Chondrocyte (in vitro differentiated cells): ENCODE data around the gene ASB3. TPM values are rescaled to one million over a fixed set of nuclear protein-coding genes. Genes with fewer than 3 reads are reported as not detected.

Experiments used
- DNase-seq: peaks from one replicate; pipeline ENCODE4 v3.0.0; 2021; ENCODE audit warnings: mixed read lengths, low spot score
- H3K27ac Mint-ChIP-seq: one replicate; pipeline ENCODE4 v1.8.0; 2021; ENCODE audit warnings: mild to moderate bottlenecking, moderate library complexity, mixed read lengths; ENCODE audit not compliant: unreplicated experiment
- H3K27me3 Mint-ChIP-seq: 2 replicates; pipeline ENCODE4 v1.8.0; 2021; ENCODE audit warnings: low read depth, mixed read lengths
- H3K36me3 Mint-ChIP-seq: 2 replicates; pipeline ENCODE4 v1.8.0; 2021; ENCODE audit warnings: low read depth, mixed read lengths
- H3K4me1 Mint-ChIP-seq: 2 replicates; pipeline ENCODE4 v1.8.0; 2021; ENCODE audit warnings: low read depth, mild to moderate bottlenecking, mixed read lengths
- H3K4me3 Mint-ChIP-seq: one replicate; pipeline ENCODE4 v1.8.0; 2021; ENCODE audit warnings: mild to moderate bottlenecking, moderate library complexity, mixed read lengths; ENCODE audit not compliant: unreplicated experiment
- H3K9me3 Mint-ChIP-seq: 2 replicates; pipeline ENCODE4 v1.8.0; 2021; ENCODE audit warnings: low read depth, mixed read lengths
- total RNA-seq: library from RNA; stranded (reverse); gene quantifications from 3 replicates; pipeline ENCODE4 v1.2.1, GENCODE V29; 2021
- TF ChIP-seq, protein P1 (sequence below): fragments of 200-600 bp; sonication (generic); IDR thresholded peaks from 2 replicates; pipeline ENCODE4 v1.5.0; 2021; ENCODE audit warnings: antibody characterized with exemption, mild to moderate bottlenecking, moderate library complexity

ASB3 gene
- total RNA-seq, 1 donor from 2014 or later, result 20.9 TPM

DNA sequence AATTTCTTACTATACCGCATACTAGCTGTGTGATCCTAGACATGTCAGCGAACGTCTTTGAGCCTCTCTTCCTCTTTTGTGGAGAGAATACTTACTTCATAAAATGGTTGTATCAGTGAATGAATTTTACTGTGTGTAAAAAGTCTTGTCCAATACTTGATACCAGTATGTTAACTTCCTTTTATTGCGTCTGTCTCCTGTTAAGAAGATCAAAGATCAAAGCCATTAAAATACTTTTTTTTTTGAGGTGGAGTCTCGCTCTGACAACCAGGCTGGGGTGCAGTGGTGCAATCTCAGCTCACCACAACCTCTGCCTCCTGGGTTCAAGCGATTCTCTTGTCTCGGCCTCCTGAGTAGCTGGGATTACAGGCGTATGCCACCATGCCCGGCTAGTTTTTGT lies 33.3 kb upstream of the ASB3 start:
- Mint-ChIP-seq H3K9me3 (no peaks in the 10 kb centered on the region), H3K27me3 (no peaks in the 10 kb centered on the region), H3K4me3 (no peak overlapping the region), H3K36me3 (peaks cover 21% of the 10 kb centered on the region), H3K27ac (no peak overlapping the region), H3K4me1 (no peaks in the 10 kb centered on the region)
- TF ChIP-seq, protein P1, sequence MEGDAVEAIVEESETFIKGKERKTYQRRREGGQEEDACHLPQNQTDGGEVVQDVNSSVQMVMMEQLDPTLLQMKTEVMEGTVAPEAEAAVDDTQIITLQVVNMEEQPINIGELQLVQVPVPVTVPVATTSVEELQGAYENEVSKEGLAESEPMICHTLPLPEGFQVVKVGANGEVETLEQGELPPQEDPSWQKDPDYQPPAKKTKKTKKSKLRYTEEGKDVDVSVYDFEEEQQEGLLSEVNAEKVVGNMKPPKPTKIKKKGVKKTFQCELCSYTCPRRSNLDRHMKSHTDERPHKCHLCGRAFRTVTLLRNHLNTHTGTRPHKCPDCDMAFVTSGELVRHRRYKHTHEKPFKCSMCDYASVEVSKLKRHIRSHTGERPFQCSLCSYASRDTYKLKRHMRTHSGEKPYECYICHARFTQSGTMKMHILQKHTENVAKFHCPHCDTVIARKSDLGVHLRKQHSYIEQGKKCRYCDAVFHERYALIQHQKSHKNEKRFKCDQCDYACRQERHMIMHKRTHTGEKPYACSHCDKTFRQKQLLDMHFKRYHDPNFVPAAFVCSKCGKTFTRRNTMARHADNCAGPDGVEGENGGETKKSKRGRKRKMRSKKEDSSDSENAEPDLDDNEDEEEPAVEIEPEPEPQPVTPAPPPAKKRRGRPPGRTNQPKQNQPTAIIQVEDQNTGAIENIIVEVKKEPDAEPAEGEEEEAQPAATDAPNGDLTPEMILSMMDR, result no peak
- no peak for DNase-seq

DNA sequence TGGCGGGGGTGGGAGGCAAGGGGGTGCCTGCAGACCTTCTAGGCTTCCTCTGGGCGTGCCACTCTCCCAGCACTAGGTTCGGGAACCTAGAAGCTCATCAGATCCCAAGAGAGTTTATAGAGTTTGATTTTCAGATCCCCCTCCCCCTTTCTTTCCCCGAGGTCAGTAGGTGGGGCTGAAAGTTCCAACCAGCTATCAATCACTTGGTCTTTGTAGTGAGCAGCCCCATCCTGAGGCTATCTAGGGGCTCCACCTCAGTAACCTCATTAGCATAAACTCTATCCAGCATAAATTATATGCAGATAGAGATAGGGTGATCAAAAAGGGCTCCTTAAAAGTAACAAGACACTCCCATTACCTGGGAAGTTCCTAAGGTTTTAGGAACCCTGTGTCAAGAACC lies 32.9 kb upstream of the ASB3 start:
- TF ChIP-seq, protein P1, result no peak
- Mint-ChIP-seq H3K4me3 (no peak overlapping the region), H3K9me3 (no peaks in the 10 kb centered on the region), H3K27me3 (no peaks in the 10 kb centered on the region), H3K4me1 (no peaks in the 10 kb centered on the region), H3K27ac (no peak overlapping the region), H3K36me3 (peaks cover 21% of the 10 kb centered on the region)
- DNase-seq, result no peak

DNA sequence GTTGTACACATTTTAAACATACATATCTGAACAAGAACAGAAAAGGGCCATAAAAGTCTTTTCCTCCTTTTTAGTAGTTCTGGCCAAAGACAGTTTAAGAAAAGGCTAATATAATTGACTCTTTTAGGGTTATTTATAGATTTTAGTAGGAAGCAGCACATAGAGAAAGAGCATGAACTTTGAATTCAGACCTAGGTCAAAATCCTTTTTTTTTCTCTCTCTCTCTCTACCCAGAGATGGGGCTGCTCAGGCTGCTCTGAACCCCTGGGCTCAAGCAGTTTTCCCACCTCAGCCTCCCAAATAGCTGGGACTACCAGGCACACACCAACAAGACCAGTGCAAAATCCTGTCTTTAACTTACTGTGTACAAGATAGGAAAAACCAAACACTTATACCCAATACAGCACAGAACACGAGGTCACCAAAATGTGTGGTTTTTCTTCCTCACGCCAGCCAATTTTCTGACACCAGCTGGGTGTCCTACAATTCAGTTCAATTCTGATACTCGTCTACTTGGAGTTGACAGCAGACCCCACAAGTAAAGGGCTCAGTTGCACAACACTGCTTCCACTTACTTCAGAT lies 32.2 kb upstream of the ASB3 start:
- Mint-ChIP-seq H3K4me3 (no peak overlapping the region), H3K4me1 (no peaks in the 10 kb centered on the region), H3K27me3 (no peaks in the 10 kb centered on the region), H3K9me3 (no peaks in the 10 kb centered on the region), H3K27ac (no peak overlapping the region), H3K36me3 (peaks cover 23% of the 10 kb centered on the region)
- no peak for DNase-seq
- TF ChIP-seq, protein P1, result no peak

DNA sequence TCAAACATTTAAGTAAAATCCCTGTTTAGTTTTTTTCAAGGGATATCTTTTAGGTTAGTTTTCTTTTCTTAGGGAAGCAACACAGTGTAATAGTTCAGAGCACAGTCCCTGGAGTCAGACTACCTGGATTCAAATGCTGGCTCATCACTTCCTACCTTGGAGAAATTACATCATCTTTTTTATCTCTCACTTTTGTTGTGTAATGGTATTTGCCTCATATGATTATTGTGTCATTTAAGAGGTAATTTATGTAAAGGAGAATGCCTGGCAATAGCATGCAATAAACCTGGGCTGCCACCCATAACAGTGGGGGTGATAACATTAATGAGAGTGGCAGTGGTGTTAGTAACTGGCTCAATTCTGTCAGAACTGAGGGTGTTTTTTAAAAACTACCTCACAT lies 26.4 kb upstream of the ASB3 start:
- Mint-ChIP-seq H3K9me3 (no peaks in the 10 kb centered on the region), H3K4me1 (no peaks in the 10 kb centered on the region), H3K27me3 (no peaks in the 10 kb centered on the region), H3K36me3 (peaks cover 32% of the 10 kb centered on the region), H3K27ac (no peak overlapping the region), H3K4me3 (no peak overlapping the region)
- DNase-seq, result no peak
- TF ChIP-seq, protein P1, result no peak

DNA sequence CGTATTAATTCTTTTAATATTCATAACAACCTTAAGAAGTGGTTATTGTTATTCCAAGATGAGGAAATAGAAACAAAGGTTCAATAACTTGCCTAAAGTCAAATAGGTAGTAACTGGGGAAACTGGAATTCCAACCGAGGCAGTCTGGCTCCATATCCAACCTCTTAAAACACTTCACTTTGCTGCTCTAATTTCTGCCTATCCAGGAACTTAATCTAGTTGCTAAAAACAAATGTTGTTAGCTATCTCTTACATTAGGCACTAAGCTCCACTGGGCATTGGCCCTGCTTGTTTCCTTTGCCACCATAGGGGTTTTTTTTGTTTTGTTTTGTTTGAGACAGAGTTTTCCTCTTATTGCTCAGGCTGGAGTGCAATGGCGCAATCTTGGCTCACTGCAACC lies 24.8 kb upstream of the ASB3 start:
- Mint-ChIP-seq H3K27ac (no peak overlapping the region), H3K4me3 (no peak overlapping the region), H3K9me3 (no peaks in the 10 kb centered on the region), H3K4me1 (no peaks in the 10 kb centered on the region), H3K27me3 (no peaks in the 10 kb centered on the region), H3K36me3 (peaks cover 32% of the 10 kb centered on the region)
- DNase-seq, result no peak
- TF ChIP-seq, protein P1, result no peak
